Ovary (tissue), 3 donors: ENCODE results near the gene CA14.

Experiments
- EP300 ChIP-seq: sonication (generic); formaldehyde crosslinking; IDR thresholded peaks from one replicate; pipeline ENCODE4 v1.6.1; 2017; ENCODE audit warnings: antibody characterized with exemption
- POLR2A ChIP-seq: fragments of 450-650 bp; IDR thresholded peaks from one replicate; pipeline ENCODE4 v1.6.1; 2017; ENCODE audit warnings: antibody characterized with exemption, mild to moderate bottlenecking, moderate library complexity
- TF ChIP-seq, protein P1 (sequence below), 3 donors: fragments of 450-650 bp in 2 of 3; fragments of 200-600 bp in 1 of 3; IDR thresholded peaks; one replicate each; pipeline versions ENCODE4 v1.5.1 to v1.8.0; 2016 to 2022; ENCODE audit warnings: antibody characterized with exemption in 3 of 3, mild to moderate bottlenecking in 1 of 3
- donor health status: DM: no; HTN: no; CAD: no.

DNA sequence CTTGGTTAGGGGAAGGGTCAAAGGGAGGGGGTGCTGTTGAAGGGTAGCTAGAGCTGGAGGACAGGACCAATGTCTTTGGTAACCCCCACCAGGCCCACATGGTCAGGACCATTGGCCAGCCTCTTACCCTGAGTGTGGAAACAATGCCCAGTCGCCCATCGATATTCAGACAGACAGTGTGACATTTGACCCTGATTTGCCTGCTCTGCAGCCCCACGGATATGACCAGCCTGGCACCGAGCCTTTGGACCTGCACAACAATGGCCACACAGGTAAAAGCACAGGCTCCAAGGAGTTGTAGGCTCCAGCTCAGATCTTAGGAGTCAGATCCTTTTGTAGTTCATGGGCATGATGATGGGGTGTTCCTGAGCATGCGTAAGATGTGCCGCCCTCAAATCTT is 3.8 kb downstream of the CA14 start:
- TF ChIP-seq POLR2A (no peak), EP300 (no peak)
- TF ChIP-seq, protein P1, sequence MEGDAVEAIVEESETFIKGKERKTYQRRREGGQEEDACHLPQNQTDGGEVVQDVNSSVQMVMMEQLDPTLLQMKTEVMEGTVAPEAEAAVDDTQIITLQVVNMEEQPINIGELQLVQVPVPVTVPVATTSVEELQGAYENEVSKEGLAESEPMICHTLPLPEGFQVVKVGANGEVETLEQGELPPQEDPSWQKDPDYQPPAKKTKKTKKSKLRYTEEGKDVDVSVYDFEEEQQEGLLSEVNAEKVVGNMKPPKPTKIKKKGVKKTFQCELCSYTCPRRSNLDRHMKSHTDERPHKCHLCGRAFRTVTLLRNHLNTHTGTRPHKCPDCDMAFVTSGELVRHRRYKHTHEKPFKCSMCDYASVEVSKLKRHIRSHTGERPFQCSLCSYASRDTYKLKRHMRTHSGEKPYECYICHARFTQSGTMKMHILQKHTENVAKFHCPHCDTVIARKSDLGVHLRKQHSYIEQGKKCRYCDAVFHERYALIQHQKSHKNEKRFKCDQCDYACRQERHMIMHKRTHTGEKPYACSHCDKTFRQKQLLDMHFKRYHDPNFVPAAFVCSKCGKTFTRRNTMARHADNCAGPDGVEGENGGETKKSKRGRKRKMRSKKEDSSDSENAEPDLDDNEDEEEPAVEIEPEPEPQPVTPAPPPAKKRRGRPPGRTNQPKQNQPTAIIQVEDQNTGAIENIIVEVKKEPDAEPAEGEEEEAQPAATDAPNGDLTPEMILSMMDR (IDR thresholded peaks at IDR 0.05) = no peak
